Fibroblast of lung (primary cell): ENCODE data around the gene P2RY6. TPM values are rescaled to one million over a fixed set of nuclear protein-coding genes. Genes with fewer than 3 reads are reported as not detected.

ENCODE experiments used
- DNase-seq, 2 donors: peaks; one replicate each; pipeline versions ENCODE4 v3.0.0 to v3.0.0-alpha.2; 2010; ENCODE audit warnings: low read depth in 2 of 2
- H2AFZ ChIP-seq: 2 replicates; pipeline ENCODE4 v1.5.1; 2012; ENCODE audit warnings: low read length, control low read depth, inconsistent platforms
- H3K27ac ChIP-seq: 2 replicates; pipeline ENCODE4 v1.5.1; 2011; ENCODE audit warnings: low read length, control low read depth; ENCODE audit not compliant: insufficient read depth
- H3K27me3 ChIP-seq: 2 replicates; pipeline ENCODE4 v1.5.1; 2011; ENCODE audit warnings: mild to moderate bottlenecking, low read length; ENCODE audit not compliant: control insufficient read depth, insufficient read depth
- H3K36me3 ChIP-seq: 2 replicates; pipeline ENCODE4 v1.5.1; 2011; ENCODE audit warnings: low read length; ENCODE audit not compliant: control insufficient read depth, insufficient read depth
- H3K4me1 ChIP-seq: 2 replicates; pipeline ENCODE4 v1.5.1; 2011; ENCODE audit warnings: low read length; ENCODE audit not compliant: control insufficient read depth, insufficient read depth; ENCODE audit errors: extremely low read depth
- H3K4me2 ChIP-seq: 2 replicates; pipeline ENCODE4 v1.5.1; 2011; ENCODE audit warnings: low read length, control low read depth; ENCODE audit not compliant: insufficient read depth; ENCODE audit errors: extremely low read depth
- H3K4me3 ChIP-seq, 4 experiments: fragments of 200-600 bp in 1 of 4; sonication (generic) in 1 of 4; replicated peaks in 1 of 4; 2 replicates each; pipeline ENCODE4 v1.5.1; 2011 to 2016; ENCODE audit warnings: low read length in 4 of 4, low read depth in 3 of 4, mild to moderate bottlenecking in 3 of 4, control low read depth in 2 of 4, inconsistent platforms in 1 of 4, mixed read lengths in 1 of 4; ENCODE audit not compliant: insufficient read depth in 1 of 4; ENCODE audit errors: control extremely low read depth in 1 of 4
- H3K79me2 ChIP-seq: 2 replicates; pipeline ENCODE4 v1.5.1; 2012; ENCODE audit warnings: mild to moderate bottlenecking, low read length, inconsistent platforms; ENCODE audit not compliant: control insufficient read depth, insufficient read depth
- H3K9ac ChIP-seq: 2 replicates; pipeline ENCODE4 v1.5.1; 2011; ENCODE audit warnings: mild to moderate bottlenecking, low read length, control low read depth; ENCODE audit not compliant: insufficient read depth
- H3K9me3 ChIP-seq: 2 replicates; pipeline ENCODE4 v1.5.1; 2012; ENCODE audit warnings: low read depth, low read length; ENCODE audit not compliant: control insufficient read depth, insufficient read depth
- H4K20me1 ChIP-seq: 2 replicates; pipeline ENCODE4 v1.5.1; 2011; ENCODE audit warnings: low read length; ENCODE audit not compliant: control insufficient read depth, insufficient read depth; ENCODE audit errors: extremely low read depth
- EZH2 ChIP-seq: IDR thresholded peaks from 2 replicates; pipeline ENCODE4 v1.5.1; 2012; ENCODE audit warnings: low read length, control low read depth, mild to moderate bottlenecking; ENCODE audit errors: missing control alignments
- polyA plus RNA-seq, 2 donors: library from polyadenylated mRNA; depleted of rRNA in 1 of 2; stranded (reverse) in 1 of 2; unstranded in 1 of 2; fragments of >200 nt; gene quantifications; 2 replicates each; pipeline ENCODE4 v1.2.1, GENCODE V29; 2011 to 2012; ENCODE audit warnings: missing spikeins in 1 of 2
- total RNA-seq: library from RNA; depleted of rRNA; stranded (reverse); fragments of >200 nt; gene quantifications from 2 replicates; pipeline ENCODE4 v1.2.1, GENCODE V29; 2014
- TF ChIP-seq, protein P1 (sequence below), 2 donors: IDR thresholded peaks in 1 of 2; conservative IDR thresholded peaks in 1 of 2; 1 replicate in 1 of 2; 2 replicates in 1 of 2; pipeline ENCODE4 v1.5.1; 2011 to 2012; ENCODE audit warnings: low read length in 2 of 2, control low read depth in 1 of 2, inconsistent platforms in 1 of 2, low read depth in 1 of 2, mild to moderate bottlenecking in 1 of 2

P2RY6 gene
- total and polyA plus RNA-seq, 2 donors (not counting 1 experiment from before 2014, with no cell fraction given) = 0.12 to 0.33 TPM

DNA sequence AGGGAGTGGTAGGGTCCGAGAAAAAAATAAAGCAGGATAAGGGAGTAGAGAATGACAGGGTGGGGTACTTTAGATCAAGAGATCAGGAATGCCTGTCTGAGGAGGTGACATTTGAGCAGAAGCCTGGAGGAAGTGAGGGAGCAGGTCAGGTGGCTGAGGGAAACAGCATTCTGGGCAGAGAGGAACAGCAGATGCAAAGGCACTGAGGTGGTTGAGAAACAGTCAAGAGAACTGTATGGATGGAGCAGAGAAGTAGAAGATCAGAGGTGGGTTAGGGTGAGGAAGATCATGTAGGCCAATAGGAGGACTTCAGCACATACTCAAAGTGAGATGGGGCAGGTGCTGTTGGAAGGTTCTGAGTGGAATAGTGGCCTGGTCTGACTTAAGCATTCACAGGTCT, 44.3 kb downstream of the P2RY6 start:
- Histone ChIP-seq H3K4me1 (peaks cover 55% of the 10 kb centered on the region), H3K4me3 (no peak overlapping the region), H4K20me1 (no peaks in the 10 kb centered on the region)

DNA sequence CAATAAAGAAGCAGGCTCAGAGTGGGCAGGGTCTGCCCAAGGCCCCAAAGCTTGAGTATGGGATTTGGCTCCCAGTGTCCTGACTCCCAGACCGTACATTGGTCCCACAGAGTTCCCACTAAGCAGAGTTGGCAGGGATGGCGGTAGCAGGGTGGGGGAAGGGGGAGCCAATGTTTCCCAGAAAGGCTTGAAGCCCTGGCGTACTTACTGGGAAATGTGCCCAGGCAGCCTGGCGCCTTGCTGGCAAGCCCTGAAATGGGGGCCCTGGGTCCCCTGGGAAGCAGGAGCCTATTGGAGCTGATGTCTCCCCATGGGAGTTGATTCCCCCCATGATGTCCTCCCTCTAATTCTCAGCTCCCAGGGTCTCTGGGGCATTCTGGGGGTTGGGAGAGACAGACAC, 45.2 kb downstream of the P2RY6 start:
- DNase-seq = peak in 1 of 2 donors; percentile 39
- H3K79me2 ChIP-seq = peaks cover 88% of the 10 kb centered on the region
- TF ChIP-seq, protein P1, sequence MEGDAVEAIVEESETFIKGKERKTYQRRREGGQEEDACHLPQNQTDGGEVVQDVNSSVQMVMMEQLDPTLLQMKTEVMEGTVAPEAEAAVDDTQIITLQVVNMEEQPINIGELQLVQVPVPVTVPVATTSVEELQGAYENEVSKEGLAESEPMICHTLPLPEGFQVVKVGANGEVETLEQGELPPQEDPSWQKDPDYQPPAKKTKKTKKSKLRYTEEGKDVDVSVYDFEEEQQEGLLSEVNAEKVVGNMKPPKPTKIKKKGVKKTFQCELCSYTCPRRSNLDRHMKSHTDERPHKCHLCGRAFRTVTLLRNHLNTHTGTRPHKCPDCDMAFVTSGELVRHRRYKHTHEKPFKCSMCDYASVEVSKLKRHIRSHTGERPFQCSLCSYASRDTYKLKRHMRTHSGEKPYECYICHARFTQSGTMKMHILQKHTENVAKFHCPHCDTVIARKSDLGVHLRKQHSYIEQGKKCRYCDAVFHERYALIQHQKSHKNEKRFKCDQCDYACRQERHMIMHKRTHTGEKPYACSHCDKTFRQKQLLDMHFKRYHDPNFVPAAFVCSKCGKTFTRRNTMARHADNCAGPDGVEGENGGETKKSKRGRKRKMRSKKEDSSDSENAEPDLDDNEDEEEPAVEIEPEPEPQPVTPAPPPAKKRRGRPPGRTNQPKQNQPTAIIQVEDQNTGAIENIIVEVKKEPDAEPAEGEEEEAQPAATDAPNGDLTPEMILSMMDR (conservative IDR thresholded peaks at IDR 0.05 in 1 of 2, IDR thresholded peaks at IDR 0.05 in 1 of 2; ENCODE audit: low read depth in 1 of 2, low read length in 2 of 2) = no peak
- TF ChIP-seq EZH2 = no peak
- peaks cover 4% of the 10 kb centered on the region for H3K36me3 ChIP-seq
- H3K4me1 ChIP-seq = peaks cover 63% of the 10 kb centered on the region
- H3K4me2 ChIP-seq = no peak overlapping the region
- no peaks in the 10 kb centered on the region for H4K20me1 ChIP-seq
- H3K27ac ChIP-seq = peak overlapping the region; percentile 65
- no peak overlapping the region for H3K4me3 ChIP-seq
- no peaks in the 10 kb centered on the region for H3K9me3 ChIP-seq
- H2AFZ ChIP-seq = no peak overlapping the region
- no peaks in the 10 kb centered on the region for H3K27me3 ChIP-seq
- no peak overlapping the region for H3K9ac ChIP-seq

More for the DNA sequence above, 44.3 kb downstream of the P2RY6 start:
- H3K36me3 ChIP-seq = peaks cover 5% of the 10 kb centered on the region
- H3K79me2 ChIP-seq = peaks cover 96% of the 10 kb centered on the region
- H3K9ac ChIP-seq = no peak overlapping the region
- H3K9me3 ChIP-seq = no peaks in the 10 kb centered on the region
- TF ChIP-seq, protein P1 (conservative IDR thresholded peaks at IDR 0.05 in 1 of 2, IDR thresholded peaks at IDR 0.05 in 1 of 2; ENCODE audit: low read depth in 1 of 2, low read length in 2 of 2) = no peak
- no peak for TF ChIP-seq EZH2
- no peaks in the 10 kb centered on the region for H3K27me3 ChIP-seq
- H3K27ac ChIP-seq = no peak overlapping the region
- no peak for DNase-seq
- no peak overlapping the region for H2AFZ ChIP-seq
- peak overlapping the region; percentile 11 for H3K4me2 ChIP-seq

DNA sequence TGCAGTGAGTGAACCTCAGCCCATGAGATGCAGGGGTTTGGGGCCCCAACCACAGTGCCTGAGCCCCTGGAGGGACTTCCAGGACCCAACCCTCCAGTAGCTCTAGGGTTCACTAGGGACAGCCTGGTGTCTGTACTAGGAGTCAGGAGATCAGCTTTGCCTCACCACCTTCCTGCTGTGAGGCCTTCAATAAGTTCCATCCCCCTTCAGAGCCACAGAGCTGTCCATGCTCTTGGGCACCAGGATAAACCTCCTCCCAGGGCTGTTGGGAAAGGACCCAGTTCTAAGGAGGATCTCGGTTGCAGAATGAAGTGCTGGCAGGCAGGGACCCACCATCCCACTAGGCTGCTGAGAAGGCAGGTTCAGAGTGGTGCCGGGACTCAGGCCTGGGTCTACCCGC, 45.7 kb downstream of the P2RY6 start:
- H3K27me3 ChIP-seq = no peaks in the 10 kb centered on the region
- H3K4me2 ChIP-seq = no peak overlapping the region
- H2AFZ ChIP-seq = no peak overlapping the region
- no peaks in the 10 kb centered on the region for H3K9me3 ChIP-seq
- H3K79me2 ChIP-seq = peaks cover 88% of the 10 kb centered on the region
- no peaks in the 10 kb centered on the region for H4K20me1 ChIP-seq
- peak overlapping the region; percentile 16 for H3K9ac ChIP-seq
- H3K4me3 ChIP-seq = no peak overlapping the region
- peak overlapping the region; percentile 65 for H3K27ac ChIP-seq
- no peak for DNase-seq
- H3K36me3 ChIP-seq = peaks cover 4% of the 10 kb centered on the region
- TF ChIP-seq, protein P1 (conservative IDR thresholded peaks at IDR 0.05 in 1 of 2, IDR thresholded peaks at IDR 0.05 in 1 of 2; ENCODE audit: low read depth in 1 of 2, low read length in 2 of 2) = no peak
- no peak for TF ChIP-seq EZH2
- H3K4me1 ChIP-seq = peaks cover 67% of the 10 kb centered on the region
